ENCODE results near the gene NHLRC3. TPM values are rescaled to one million over a fixed set of nuclear protein-coding genes. Genes with fewer than 3 reads are reported as not detected.
A peak's percentile ranks its signal among the peaks of the same experiment; 100 is the strongest.
"Not testable (repeated sequence)": the region's sequence is repeated elsewhere in the genome, so short reads cannot be mapped to it uniquely, and the experiment has no call there.

Gene NHLRC3
- polyA plus RNA-seq, 3 donors, result 5.8 to 18.2 (median 11.2) TPM

DNA sequence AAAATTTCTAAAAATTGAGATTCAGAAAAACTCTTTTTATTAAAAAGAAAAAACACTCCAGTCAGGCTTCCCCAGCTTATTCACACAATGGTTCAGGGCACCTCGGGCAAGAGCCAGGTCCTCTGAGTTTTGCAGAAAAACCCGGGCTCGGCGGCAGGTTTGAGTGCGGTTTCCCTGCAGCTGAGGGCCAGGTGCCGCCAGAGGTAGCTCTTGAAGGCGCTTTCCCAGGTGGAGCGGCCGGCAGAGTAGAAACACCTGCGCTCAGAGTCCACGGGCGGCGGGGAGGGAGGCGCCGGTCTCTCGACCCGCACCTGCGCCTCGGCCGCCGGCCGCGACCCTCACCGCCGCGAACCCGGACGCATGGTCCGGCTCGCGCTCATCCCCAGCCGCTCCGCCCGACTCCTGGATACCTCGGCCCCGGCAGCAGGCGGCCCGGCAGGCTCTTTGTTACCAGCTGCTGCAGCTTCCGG is 811 bp upstream of the NHLRC3 start:
- H3K27ac ChIP-seq (ENCODE audit: low read depth, low read length), result no peak overlapping the region
- WGBS, 3 donors, result 0% methylated on average over 24 to 39 of the region's 39 CpGs

DNA sequence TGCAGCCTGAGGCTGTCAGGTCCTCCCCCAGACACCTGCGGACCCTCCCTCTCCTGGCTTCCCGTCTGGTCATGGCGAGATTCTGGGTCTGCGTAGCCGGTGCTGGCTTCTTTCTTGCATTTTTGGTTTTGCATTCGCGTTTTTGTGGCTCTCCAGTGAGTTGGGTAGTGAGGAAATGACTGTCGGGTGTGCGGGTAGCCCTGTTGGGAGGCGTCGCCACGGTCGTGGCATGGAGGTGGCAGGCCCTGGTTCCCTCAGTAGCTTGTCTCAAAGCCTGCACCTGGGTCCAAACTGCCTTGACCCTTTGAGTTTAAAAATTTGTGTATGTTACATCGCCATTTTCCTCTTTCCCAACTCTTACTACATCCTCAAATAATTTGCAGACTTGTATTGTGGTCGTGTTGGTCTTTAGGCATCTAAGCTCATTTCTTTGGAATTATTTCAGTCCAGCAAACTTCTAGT is 344 bp downstream of the NHLRC3 start:
- WGBS, 3 donors, result 0 to 1% (median 0%) methylated on average over 15 of the region's 15 CpGs
- H3K27ac ChIP-seq (ENCODE audit: low read depth, low read length), result peak overlapping the region; percentile 65

DNA sequence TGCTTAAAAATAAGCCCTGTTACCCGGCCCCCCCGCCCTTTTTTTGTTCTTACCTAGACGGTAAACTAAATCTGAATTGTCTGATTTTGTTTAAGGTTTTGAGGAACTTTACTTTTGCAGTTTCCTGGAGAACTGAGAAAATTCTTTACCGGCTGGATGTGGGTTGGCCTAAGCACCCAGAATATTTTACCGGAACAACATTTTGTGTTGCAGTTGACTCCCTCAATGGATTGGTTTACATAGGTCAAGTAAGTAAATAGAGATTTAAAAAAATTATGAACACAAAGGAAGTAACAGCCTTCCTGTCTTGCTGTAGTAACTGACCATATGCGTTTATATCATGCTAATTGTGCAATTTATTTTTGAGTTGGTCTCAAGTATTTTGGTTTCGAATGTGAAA is 785 bp downstream of the NHLRC3 start:
- WGBS, 3 donors, result 10 to 13% (median 11%) methylated on average over 7 of the region's 7 CpGs
- H3K27ac ChIP-seq (ENCODE audit: low read depth, low read length), result no peak overlapping the region

DNA sequence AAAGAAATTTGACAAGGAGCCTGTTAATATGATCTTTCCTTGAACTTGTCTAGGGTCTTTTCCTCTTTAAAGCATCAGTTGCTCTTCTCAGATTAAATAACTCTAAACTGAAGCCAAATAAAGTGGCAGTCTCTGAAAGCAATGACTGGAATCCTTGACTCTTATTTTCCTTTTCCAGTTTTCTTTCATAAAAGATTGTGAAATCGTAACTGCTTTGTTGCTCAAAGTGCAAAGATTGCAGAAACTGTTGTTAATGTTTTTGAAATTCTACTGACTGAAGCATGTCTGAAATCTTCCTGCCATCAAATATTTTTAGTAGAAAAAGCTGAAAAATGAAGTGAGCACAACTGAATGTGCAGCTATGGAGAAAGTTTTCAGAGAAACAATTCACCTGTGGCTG is 1.9 kb downstream of the NHLRC3 start:
- 24 to 73% (median 38%) methylated on average over 1 of the region's 1 CpG for WGBS, 3 donors
- H3K27ac ChIP-seq (ENCODE audit: low read depth, low read length), result no peak overlapping the region

DNA sequence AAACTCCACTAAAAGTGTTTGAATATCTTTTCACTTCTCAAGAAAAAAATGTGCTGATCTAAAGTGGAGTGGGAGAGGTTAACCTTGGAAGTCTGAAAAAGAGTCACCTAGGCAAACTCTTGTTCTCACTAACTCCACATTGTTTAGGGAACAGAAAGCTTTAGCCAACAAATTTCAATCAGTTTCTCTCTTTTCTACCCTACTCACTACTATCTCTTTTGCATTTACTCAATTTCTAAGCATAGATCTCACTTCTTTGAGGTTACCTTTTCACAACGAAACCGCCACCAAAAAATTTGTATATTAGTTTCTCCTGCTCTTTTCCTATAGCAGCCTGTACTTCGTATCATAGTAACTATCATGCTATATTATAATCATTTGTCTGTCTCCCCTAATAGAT is 6.3 kb downstream of the NHLRC3 start:
- H3K27ac ChIP-seq (ENCODE audit: low read depth, low read length), result no peak overlapping the region
- 93 to 97% (median 96%) methylated on average over 3 of the region's 3 CpGs for WGBS, 3 donors

DNA sequence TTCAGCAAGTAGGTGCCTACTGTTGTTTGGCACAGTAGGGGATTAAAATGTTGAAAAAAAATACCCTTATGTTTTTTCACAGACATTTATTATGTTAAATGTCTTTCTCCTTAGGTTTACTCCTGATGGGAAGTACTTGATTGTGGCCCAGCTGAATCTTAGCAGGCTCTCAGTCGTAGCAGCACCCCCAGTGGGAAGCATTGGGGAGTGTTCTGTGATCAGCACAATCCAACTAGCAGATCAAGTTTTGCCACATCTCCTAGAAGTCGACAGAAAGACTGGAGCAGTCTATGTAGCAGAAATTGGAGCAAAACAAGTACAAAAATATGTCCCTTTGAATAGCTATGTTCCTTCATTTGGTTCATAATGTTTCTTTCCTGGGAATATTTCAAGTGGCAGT is 9.3 kb downstream of the NHLRC3 start:
- WGBS, 3 donors, result 19 to 48% (median 37%) methylated on average over 2 of the region's 2 CpGs

DNA sequence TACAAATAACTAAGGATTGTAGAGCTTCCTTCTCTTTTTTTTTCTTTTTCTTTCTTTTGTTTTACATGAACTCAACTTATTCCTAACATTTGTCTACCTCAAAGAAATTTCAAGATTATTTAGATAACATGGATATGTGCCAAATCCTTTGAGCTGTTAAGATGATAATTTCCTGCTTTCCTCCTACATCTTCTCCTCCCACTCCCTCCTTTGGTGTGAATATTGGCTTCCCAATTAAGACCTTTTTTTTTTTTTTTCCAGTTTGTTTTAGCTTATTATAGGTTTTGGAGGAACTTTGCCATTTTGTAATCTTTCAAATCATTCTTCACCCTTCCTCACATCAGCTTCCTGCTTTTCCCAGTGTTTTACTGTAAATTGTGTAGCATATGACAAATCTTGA is 10.6 kb downstream of the NHLRC3 start:
- no peak overlapping the region for H3K27ac ChIP-seq (ENCODE audit: low read depth, low read length)

More for the DNA sequence above, 9.3 kb downstream of the NHLRC3 start:
- H3K27ac ChIP-seq (ENCODE audit: low read depth, low read length), result no peak overlapping the region

DNA sequence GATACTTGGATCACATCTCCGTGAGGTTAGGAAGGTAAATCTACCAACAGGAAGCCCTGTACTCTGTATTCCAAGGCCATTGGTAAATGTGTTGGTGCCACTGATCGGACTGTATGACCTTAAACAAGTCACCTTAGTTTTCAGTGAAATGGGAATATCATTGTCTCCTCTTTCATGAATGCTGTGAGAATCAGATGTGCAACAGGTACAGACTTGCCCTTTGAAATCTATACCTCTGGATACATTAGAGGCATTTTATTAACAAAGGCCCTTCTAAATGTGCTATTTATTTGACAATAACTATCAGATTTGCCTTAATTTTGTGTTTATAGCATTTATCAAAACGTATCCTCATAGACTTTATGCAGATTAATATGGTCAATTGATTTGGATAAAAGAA is 11.0 kb downstream of the NHLRC3 start:
- WGBS, 3 donors, result 84 to 85% (median 85%) methylated on average over 3 of the region's 3 CpGs
- H3K27ac ChIP-seq (ENCODE audit: low read depth, low read length), result no peak overlapping the region

DNA sequence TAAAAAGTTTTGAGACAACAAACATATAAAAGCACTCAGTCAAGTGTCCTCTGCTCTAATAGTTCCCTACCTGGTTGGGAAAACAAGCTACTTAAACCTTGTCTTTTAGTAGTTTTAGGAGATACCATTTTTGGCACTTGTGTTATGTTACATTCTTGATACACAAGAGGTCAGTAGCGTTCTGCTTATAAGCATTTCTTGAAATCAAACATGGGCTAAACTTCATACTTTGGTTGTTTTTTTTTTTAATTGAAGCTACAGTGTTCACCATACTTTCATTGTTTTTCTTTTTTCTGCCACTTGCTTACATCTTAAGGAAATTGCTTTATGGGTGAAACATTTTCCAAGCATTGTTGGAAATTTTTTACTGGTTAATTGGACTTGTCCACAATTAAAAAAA is 12.9 kb downstream of the NHLRC3 start:
- H3K27ac ChIP-seq (ENCODE audit: low read depth, low read length), result no peak overlapping the region

DNA sequence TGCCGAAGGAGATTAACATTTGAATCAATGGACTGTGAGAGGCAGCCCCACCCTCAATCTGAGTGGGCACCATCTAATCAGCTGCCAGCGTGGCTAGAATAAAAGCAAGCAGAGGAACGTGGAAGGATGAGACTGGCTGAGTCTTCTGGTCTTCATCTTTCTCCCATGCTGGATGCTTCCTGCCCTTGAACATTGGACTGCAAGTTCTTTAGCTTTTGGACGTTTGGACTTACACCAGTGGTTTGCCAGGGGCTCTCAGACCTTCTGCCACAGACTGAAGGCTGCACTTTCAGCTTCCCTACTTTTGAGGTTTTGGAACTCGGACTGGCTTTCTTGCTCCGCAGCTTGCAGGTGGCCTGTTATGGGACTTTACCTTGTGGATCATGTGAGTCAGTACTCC is 14.7 kb downstream of the NHLRC3 start:
- WGBS, 3 donors, result 77 to 89% (median 87%) methylated on average over 6 of the region's 6 CpGs

More for the DNA sequence above, 12.9 kb downstream of the NHLRC3 start:
- 33 to 44% (median 36%) methylated on average over 1 of the region's 1 CpG for WGBS, 3 donors

DNA sequence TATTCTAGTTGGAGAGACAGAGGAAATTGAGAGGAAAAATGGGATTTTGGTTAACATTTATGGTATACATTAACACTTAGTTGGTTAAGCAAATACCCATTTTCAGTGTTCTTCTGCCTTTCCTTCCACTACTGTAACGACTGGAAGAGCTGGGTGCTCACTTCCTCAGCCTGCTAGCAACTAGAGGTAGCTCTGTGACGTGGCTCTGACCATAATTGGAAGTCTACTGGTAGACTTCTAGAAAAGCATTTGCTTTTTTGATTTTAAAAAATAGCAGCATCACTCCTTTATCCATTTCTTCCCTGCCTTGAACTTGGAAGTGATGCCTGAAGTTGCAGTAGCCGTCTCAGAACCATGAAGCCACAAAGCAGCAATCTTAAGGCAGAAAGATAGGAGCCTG is 15.9 kb downstream of the NHLRC3 start:
- no peak overlapping the region for H3K27ac ChIP-seq (ENCODE audit: low read depth, low read length)
- WGBS, 3 donors, result 70 to 91% (median 73%) methylated on average over 3 of the region's 3 CpGs

More for the DNA sequence above, 14.7 kb downstream of the NHLRC3 start:
- H3K27ac ChIP-seq (ENCODE audit: low read depth, low read length), result no peak overlapping the region

DNA sequence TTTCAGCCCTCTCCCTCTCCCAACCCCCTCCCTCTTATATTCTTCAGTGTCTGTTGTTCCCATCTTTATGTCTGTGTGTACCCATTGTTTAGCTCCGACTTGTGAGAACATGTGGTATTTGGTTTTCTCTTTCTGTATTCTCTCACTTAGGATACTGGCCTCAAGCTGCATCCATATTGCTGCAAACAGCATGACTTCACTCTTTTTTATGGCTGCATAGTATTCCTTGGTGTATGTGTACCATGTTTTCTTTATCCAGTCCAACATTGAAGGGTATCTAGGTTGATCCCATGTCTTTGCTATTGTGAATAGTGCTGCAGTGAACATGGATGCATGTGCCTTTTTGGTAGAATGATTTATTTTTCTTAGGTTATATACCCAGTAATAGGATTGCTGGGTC is 17.8 kb downstream of the NHLRC3 start:
- 96 to 100% (median 100%) methylated on average over 1 of the region's 1 CpG for WGBS, 3 donors

DNA sequence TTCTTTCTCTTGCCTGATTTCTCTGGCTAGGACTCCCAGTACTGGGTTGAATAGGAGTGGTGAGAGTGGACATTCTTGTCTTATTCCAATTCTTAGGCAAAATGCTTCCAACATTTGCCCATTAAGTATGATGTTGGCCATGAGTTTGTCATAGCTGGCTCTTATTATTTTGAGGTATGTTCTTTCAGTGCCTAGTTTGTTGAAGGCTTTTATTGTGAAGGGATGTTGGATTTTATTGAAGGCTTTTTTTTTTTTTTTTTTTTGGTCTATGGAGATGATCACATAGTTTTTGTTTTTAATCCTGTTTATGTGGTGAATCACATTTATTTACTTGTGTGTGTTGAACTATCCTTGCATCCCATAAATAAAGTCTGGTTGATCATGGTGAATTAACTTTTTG is 19.8 kb downstream of the NHLRC3 start:
- H3K27ac ChIP-seq (ENCODE audit: low read depth, low read length), result no peak overlapping the region

More for the DNA sequence above, 17.8 kb downstream of the NHLRC3 start:
- H3K27ac ChIP-seq (ENCODE audit: low read depth, low read length), result no peak overlapping the region

DNA sequence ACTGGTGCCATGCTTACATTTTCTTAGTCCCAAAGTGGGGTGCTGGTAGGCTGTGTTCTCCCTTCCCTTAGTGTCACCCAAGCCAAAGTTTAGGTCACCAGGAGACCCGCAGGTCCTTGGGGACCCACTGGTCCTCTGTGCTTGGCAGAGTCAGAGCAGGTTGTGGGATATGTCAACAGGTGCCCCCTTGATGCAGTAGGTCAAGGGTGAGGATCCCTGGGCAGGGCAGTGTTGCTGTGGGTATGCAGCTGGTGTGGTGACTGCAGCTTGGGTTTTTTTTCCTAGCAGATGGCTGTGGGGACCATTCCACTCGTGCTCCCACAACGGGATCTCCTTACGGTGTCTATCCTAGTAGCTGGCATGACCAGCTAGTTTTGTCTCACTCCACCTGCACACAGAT is 23.7 kb downstream of the NHLRC3 start:
- H3K27ac ChIP-seq (ENCODE audit: low read depth, low read length), result no peak overlapping the region
- 95 to 98% (median 98%) methylated on average over 4 of the region's 4 CpGs for WGBS, 3 donors

DNA sequence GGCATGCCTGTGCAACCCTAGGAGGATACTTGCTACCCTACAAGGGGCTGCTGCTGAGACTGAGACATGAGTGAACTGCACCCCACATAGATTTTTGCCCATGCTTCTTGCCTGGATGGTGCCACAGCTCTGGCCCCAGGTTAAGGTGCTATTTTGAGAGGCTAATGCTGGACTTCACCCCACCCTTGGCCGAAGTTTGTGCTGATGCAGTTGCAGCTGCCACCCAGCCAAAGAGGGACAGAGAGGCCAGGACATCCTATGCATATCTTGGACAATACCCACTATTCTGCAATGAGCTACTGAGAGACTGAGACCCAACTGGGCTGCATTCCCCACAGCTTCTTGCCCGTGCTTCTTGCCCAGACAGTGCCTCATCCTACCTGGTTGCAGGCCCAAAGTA is 34.6 kb downstream of the NHLRC3 start:
- 68 to 86% (median 78%) methylated on average over 2 of the region's 2 CpGs for WGBS, 3 donors

DNA sequence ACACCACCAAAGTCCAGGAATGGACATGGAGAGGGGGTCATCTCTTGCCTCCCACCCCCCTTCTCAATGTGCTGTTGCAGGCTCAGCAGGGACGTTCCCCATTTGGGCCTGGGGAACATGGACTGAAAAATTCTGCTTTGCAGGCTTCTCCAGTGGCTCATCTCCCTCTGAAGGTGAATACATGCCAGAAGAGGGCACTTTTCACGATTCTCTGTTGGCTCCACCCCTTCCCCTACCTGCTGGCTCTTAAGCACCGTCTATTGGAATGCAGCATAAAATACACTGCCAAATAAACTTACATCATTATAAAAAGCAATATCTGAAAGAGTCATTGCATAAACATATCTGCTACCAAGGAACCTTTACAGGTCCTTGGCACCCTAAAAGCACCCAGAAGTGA is 35.7 kb downstream of the NHLRC3 start:
- no peak overlapping the region for H3K27ac ChIP-seq (ENCODE audit: low read depth, low read length)
- 34 to 48% (median 42%) methylated on average over 3 of the region's 3 CpGs for WGBS, 3 donors

More for the DNA sequence above, 34.6 kb downstream of the NHLRC3 start:
- no peak overlapping the region for H3K27ac ChIP-seq (ENCODE audit: low read depth, low read length)

DNA sequence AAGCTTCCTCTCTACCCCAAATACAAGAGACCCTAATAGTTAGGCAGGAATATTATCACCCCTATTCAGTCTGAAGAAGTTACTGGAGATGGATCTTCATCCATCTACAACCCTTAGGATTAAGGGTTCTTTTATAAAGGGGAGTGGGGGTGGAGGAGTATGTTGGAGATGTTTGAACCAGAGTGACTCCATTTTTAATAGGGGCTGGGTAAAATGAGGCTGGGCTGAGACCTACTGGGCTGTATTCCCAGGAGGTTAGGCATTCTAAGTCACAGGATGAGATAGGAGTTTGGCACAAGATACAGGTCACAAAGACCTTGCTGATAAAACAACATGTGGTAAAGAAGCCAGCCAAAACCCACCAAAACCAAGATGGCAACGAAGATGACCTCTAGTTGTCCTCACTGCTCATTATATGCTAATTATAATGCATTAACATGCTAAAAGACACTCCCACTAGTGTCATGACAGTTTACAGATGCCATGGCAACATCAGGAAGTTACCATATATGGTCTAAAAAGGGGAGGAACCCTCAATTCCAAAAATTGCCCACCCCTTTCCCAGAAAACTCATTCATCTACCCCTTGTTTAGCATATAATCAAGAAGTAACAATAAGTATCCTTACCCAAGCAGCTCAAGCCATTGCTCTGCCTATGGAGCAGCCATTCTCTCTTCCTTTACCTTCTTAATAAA is 48.1 kb downstream of the NHLRC3 start:
- not testable (repeated sequence) for H3K27ac ChIP-seq (ENCODE audit: low read depth, low read length)
- 50 to 64% (median 63%) methylated on average over 1 of the region's 1 CpG for WGBS, 3 donors

DNA sequence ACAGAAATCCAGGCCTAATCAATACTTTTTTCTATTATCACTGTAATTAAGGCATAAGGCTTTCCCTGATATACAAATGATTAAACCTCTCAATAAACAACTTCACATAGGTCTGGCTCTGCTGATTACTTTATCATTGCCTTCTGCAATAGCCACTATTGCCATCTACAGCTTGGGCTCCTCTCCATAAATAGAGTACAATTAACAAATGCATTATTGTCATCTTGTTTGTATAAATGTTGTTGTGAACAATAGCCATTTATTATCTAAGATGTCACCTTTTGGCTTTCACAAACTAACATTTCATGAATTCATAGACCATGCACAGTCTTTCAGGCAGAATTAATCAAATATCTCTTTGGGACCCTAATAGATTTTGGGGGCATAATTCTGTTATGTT is 53.3 kb downstream of the NHLRC3 start:
- H3K27ac ChIP-seq (ENCODE audit: low read depth, low read length), result no peak overlapping the region

DNA sequence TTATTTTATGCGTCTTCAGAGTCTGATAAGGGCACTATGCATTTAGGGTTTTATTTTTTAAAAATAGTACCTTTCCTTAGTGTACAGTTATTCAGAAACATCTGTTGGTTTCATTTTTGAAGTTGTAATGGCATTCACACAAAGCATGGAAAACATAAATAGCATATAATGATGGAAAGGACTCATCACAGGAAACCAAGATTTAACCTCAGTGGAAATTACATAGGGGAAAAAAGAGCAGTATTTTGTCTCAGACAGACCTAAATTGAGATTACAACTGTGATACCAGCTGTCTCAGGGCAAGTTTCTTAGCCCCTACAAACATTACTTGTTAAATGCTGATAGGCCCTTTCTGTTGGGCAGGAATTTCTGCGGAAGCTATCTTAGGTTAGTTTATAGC is 57.2 kb downstream of the NHLRC3 start:
- no peak overlapping the region for H3K27ac ChIP-seq (ENCODE audit: low read depth, low read length)

DNA sequence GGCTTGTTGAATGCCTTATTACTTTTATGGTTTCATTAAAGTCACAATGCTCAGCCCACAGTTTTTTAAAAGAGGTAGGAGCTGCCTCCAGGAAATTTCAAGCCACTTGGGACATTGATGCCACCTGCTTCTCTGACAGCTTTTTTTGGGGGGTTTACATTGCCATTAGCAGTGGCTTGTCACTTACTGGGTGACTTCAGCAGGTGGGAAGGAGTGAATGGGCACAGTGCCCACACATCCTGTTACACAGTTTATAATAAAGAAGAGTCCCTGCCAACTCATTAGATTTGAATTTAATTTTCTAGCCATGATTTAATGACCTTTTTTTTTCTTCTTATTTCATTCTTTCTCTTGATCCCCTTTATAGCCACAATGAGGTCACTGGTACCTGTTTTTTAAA is 61.0 kb downstream of the NHLRC3 start:
- H3K27ac ChIP-seq (ENCODE audit: low read depth, low read length), result no peak overlapping the region

More for the DNA sequence above, 57.2 kb downstream of the NHLRC3 start:
- WGBS, 3 donors, result 82 to 91% (median 86%) methylated on average over 2 of the region's 2 CpGs
